Neural cell (in vitro differentiated cells): ENCODE data around the gene DDX1. TPM values are rescaled to one million over a fixed set of nuclear protein-coding genes. Genes with fewer than 3 reads are reported as not detected.

Experiments used
- H2AFZ ChIP-seq: fragments of 200-600, 300-800 bp; sonication (generic), shearing (Covaris generic); 2 replicates; pipeline ENCODE4 v1.6.0; 2014; ENCODE audit warnings: low read depth, mild to moderate bottlenecking, antibody characterized with exemption, low read length, moderate library complexity
- H3F3A ChIP-seq: fragments of 200-600 bp; shearing (Covaris generic); 2 replicates; pipeline ENCODE4 v1.6.1; 2016; ENCODE audit warnings: mild to moderate bottlenecking, moderate library complexity, mixed read lengths, antibody characterized with exemption, low read length; ENCODE audit not compliant: insufficient read depth, poor library complexity, severe bottlenecking
- H3K27ac ChIP-seq: fragments of 200-600, 300-800 bp; sonication (generic), shearing (Covaris generic); 2 replicates; pipeline ENCODE4 v1.5.1; 2014; ENCODE audit warnings: mild to moderate bottlenecking, low read length, moderate library complexity
- H3K27me3 ChIP-seq: fragments of 300-800, 200-600 bp; sonication (generic), shearing (Covaris generic); 2 replicates; pipeline ENCODE4 v1.6.0; 2014; ENCODE audit warnings: mild to moderate bottlenecking, low read depth, low read length, moderate library complexity; ENCODE audit not compliant: insufficient read depth
- H3K36me3 ChIP-seq: fragments of 300-800, 200-600 bp; sonication (generic), shearing (Covaris generic); 2 replicates; pipeline ENCODE4 v1.5.1; 2014; ENCODE audit warnings: mild to moderate bottlenecking, antibody characterized with exemption, low read length, moderate library complexity; ENCODE audit not compliant: insufficient read depth
- H3K4me2 ChIP-seq: fragments of 300-800, 200-600 bp; sonication (generic), shearing (Covaris generic); 2 replicates; pipeline ENCODE4 v1.6.0; 2014; ENCODE audit warnings: mild to moderate bottlenecking, low read length
- H3K4me3 ChIP-seq: fragments of 300-800, 200-600 bp; sonication (generic), shearing (Covaris generic); 2 replicates; pipeline ENCODE4 v1.5.1; 2014; ENCODE audit warnings: mild to moderate bottlenecking, low read length, moderate library complexity
- H3K79me2 ChIP-seq: fragments of 200-600 bp; shearing (Covaris generic); replicated peaks from 2 replicates; pipeline ENCODE4 v1.6.0; 2014; ENCODE audit warnings: mild to moderate bottlenecking, low read length, moderate library complexity; ENCODE audit not compliant: insufficient read depth
- H3K9ac ChIP-seq: fragments of 300-800, 200-600 bp; sonication (generic), shearing (Covaris generic); 2 replicates; pipeline ENCODE4 v1.6.1; 2016; ENCODE audit warnings: mild to moderate bottlenecking, low read length, mixed read lengths
- H3K9me2 ChIP-seq: fragments of 200-600 bp; shearing (Covaris generic); 2 replicates; pipeline ENCODE4 v1.6.1; 2016; ENCODE audit warnings: mild to moderate bottlenecking, low read length, mixed read lengths; ENCODE audit not compliant: insufficient read depth
- H3K9me3 ChIP-seq: fragments of 200-600, 300-800 bp; sonication (generic), shearing (Covaris generic); 2 replicates; pipeline ENCODE4 v1.6.1; 2016; ENCODE audit warnings: mild to moderate bottlenecking, mixed run types, low read length, moderate library complexity, mixed read lengths
- H4K20me1 ChIP-seq: fragments of 200-600 bp; shearing (Covaris generic); 2 replicates; pipeline ENCODE4 v1.6.1; 2016; ENCODE audit warnings: mild to moderate bottlenecking, mixed run types; ENCODE audit not compliant: insufficient read depth
- EP300 ChIP-seq: fragments of 450-650 bp; conservative IDR thresholded peaks from 2 replicates; pipeline ENCODE4 v1.6.1; 2014; ENCODE audit warnings: antibody characterized with exemption, mild to moderate bottlenecking, moderate library complexity; ENCODE audit not compliant: poor library complexity, severe bottlenecking
- EZH2 ChIP-seq: fragments of 200-600, 300-800 bp; shearing (Covaris generic), sonication (generic); IDR thresholded peaks from 2 replicates; pipeline ENCODE4 v1.6.1; 2014; ENCODE audit warnings: antibody characterized with exemption, low read length, borderline replicate concordance, mild to moderate bottlenecking; ENCODE audit not compliant: insufficient read depth, poor library complexity, severe bottlenecking
- MXI1 ChIP-seq: fragments of 450-650 bp; conservative IDR thresholded peaks from 2 replicates; pipeline ENCODE4 v1.6.1; 2014; ENCODE audit warnings: antibody characterized with exemption, mild to moderate bottlenecking; ENCODE audit not compliant: poor library complexity, severe bottlenecking
- POLR2AphosphoS5 ChIP-seq: IDR thresholded peaks from 2 replicates; pipeline ENCODE4 v1.6.1; 2012
- RAD21 ChIP-seq: fragments of 450-650 bp; conservative IDR thresholded peaks from 2 replicates; pipeline ENCODE4 v1.6.1; 2014; ENCODE audit warnings: antibody characterized with exemption, mild to moderate bottlenecking, moderate library complexity
- SMC3 ChIP-seq: fragments of 450-650 bp; conservative IDR thresholded peaks from 2 replicates; pipeline ENCODE4 v1.6.1; 2014; ENCODE audit warnings: antibody characterized with exemption, mild to moderate bottlenecking, moderate library complexity; ENCODE audit not compliant: poor library complexity
- TAF1 ChIP-seq: IDR thresholded peaks from 2 replicates; pipeline ENCODE4 v1.6.1; 2012; ENCODE audit warnings: low read depth
- polyA plus RNA-seq: library from polyadenylated mRNA; depleted of rRNA; stranded (reverse); fragments of >200 nt; gene quantifications from 2 replicates; pipeline ENCODE4 v1.2.3, GENCODE V29; 2014
- TF ChIP-seq, protein P1 (sequence below): IDR thresholded peaks from 2 replicates; pipeline ENCODE4 v1.6.1; 2012; ENCODE audit warnings: borderline replicate concordance
- TF ChIP-seq, protein P2 (sequence below): fragments of 450-650 bp; IDR thresholded peaks from 2 replicates; pipeline ENCODE4 v1.5.1; 2014; ENCODE audit warnings: antibody characterized with exemption, mild to moderate bottlenecking, moderate library complexity; ENCODE audit not compliant: poor library complexity, severe bottlenecking

DDX1 gene
- polyA plus RNA-seq, 1 donor from 2014 or later: 159 TPM

DNA sequence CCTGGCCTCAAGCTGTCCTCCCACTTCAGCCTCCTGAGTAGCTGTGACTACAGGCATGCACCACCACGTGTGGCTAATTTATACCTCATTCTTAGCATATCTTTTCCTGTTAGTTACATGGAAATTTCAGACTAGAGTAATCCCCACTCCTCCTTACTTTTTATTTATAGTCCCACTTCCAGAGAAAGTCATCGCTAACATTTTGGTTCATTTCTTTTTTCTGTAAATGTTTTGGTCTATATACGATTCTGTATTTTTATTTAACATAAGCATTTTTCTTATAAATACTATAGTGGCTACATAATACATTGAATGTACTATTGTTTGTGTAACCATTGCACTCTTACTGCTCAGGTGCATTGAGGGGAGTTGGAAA lies 42.3 kb downstream of the DDX1 start:
- H3K9me3 ChIP-seq: no peaks in the 10 kb centered on the region
- no peak overlapping the region for H2AFZ ChIP-seq
- no peaks in the 10 kb centered on the region for H4K20me1 ChIP-seq
- no peak overlapping the region for H3K9ac ChIP-seq
- no peak overlapping the region for H3K4me3 ChIP-seq
- H3K36me3 ChIP-seq: peaks cover 10% of the 10 kb centered on the region
- H3K79me2 ChIP-seq: no peaks in the 10 kb centered on the region
- no peaks in the 10 kb centered on the region for H3K27me3 ChIP-seq
- H3K27ac ChIP-seq: no peak overlapping the region
- no peaks in the 10 kb centered on the region for H3K9me2 ChIP-seq
- no peak overlapping the region for H3K4me2 ChIP-seq
- no peaks in the 10 kb centered on the region for H3F3A ChIP-seq
- TF ChIP-seq, protein P1, sequence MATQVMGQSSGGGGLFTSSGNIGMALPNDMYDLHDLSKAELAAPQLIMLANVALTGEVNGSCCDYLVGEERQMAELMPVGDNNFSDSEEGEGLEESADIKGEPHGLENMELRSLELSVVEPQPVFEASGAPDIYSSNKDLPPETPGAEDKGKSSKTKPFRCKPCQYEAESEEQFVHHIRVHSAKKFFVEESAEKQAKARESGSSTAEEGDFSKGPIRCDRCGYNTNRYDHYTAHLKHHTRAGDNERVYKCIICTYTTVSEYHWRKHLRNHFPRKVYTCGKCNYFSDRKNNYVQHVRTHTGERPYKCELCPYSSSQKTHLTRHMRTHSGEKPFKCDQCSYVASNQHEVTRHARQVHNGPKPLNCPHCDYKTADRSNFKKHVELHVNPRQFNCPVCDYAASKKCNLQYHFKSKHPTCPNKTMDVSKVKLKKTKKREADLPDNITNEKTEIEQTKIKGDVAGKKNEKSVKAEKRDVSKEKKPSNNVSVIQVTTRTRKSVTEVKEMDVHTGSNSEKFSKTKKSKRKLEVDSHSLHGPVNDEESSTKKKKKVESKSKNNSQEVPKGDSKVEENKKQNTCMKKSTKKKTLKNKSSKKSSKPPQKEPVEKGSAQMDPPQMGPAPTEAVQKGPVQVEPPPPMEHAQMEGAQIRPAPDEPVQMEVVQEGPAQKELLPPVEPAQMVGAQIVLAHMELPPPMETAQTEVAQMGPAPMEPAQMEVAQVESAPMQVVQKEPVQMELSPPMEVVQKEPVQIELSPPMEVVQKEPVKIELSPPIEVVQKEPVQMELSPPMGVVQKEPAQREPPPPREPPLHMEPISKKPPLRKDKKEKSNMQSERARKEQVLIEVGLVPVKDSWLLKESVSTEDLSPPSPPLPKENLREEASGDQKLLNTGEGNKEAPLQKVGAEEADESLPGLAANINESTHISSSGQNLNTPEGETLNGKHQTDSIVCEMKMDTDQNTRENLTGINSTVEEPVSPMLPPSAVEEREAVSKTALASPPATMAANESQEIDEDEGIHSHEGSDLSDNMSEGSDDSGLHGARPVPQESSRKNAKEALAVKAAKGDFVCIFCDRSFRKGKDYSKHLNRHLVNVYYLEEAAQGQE: no peak
- TF ChIP-seq EZH2 (no peak), POLR2AphosphoS5 (no peak), MXI1 (no peak), EP300 (no peak), SMC3 (no peak), RAD21 (no peak), TAF1 (no peak)
- TF ChIP-seq, protein P2, sequence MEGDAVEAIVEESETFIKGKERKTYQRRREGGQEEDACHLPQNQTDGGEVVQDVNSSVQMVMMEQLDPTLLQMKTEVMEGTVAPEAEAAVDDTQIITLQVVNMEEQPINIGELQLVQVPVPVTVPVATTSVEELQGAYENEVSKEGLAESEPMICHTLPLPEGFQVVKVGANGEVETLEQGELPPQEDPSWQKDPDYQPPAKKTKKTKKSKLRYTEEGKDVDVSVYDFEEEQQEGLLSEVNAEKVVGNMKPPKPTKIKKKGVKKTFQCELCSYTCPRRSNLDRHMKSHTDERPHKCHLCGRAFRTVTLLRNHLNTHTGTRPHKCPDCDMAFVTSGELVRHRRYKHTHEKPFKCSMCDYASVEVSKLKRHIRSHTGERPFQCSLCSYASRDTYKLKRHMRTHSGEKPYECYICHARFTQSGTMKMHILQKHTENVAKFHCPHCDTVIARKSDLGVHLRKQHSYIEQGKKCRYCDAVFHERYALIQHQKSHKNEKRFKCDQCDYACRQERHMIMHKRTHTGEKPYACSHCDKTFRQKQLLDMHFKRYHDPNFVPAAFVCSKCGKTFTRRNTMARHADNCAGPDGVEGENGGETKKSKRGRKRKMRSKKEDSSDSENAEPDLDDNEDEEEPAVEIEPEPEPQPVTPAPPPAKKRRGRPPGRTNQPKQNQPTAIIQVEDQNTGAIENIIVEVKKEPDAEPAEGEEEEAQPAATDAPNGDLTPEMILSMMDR: no peak

DNA sequence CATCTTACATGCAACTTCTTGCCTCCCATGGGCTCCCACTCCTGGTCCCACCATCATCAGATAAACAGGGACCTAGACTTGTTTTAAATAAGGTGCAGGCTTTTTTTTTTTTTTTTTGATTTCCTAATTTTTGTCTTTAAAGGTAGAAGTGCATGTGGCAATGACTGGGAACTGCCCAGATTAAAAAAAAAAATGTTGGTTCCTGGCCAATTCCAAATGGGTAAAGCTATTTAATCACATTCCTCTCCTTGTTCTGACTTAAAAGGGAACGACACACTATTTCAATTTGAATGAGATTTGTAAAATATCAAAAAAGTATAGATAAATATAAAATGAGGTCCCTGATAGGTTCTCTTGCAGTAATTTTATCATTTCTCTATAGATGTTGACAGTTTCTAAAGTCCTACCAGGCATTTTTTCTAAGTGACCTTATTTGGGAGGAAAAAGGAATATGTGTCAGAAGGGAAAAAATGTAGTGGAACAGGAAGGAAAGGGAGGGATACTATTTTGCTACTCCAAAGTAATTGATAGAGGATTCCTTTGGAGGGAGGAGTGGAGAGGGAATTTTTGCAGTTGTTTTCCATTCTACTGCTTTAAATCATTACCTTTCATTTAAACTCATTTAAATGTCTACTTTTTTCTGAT lies 43.3 kb downstream of the DDX1 start:
- Histone ChIP-seq H3K4me3 (no peak overlapping the region), H2AFZ (no peak overlapping the region), H3K4me2 (no peak overlapping the region), H3K79me2 (no peaks in the 10 kb centered on the region), H3K9me2 (no peaks in the 10 kb centered on the region), H4K20me1 (no peaks in the 10 kb centered on the region), H3F3A (no peaks in the 10 kb centered on the region), H3K9me3 (no peaks in the 10 kb centered on the region), H3K27me3 (no peaks in the 10 kb centered on the region), H3K36me3 (peaks cover 7% of the 10 kb centered on the region), H3K9ac (no peak overlapping the region), H3K27ac (no peak overlapping the region)
- TF ChIP-seq SMC3 (no peak), MXI1 (no peak), TAF1 (no peak), EP300 (no peak), POLR2AphosphoS5 (no peak), RAD21 (no peak), EZH2 (no peak)
- TF ChIP-seq, protein P2: no peak
- TF ChIP-seq, protein P1: no peak
